ENCODE measurements around the gene PTPRF.

Gene PTPRF

DNA sequence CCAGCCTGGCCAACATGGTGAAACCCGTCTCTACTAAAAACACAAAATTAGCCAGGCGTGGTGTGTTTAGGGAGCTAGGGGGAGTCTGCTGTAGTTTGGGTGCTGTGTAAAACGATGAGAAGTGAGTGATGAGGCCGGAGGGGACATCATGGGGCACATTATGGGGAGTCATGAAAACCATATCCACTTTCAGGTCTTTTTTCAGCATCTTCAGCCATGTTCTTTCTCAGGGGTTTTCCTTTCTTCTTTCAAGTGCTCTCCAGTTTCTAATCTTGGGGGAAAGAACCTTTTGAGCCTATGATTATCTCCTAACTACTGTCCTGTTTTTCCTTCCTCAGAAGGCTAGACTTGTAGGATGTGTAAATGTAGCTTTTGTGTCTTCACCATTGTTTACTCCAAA is 133.7 kb downstream of the PTPRF start:
- no peak for DNase-seq (ENCODE audit: low read depth, low spot score)

DNA sequence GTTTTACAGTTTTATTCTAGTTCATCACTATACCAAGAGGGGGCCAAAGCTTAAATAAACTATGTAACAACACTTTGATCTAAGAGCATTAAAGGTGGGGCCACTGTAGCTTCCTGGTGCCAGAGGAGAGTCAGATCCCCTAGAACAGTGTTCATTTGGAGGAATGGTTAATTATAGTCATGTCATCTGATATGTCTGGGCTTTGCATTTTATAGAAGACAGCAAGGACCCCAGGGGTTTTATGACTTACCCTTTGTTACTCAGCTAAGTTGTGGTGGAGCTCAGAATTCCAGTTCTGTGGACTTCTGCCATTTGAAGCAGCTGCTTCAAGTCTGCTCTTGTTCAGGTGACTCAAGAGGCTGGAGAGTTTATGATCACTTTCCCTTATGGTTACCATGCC is 135.9 kb downstream of the PTPRF start:
- DNase-seq (ENCODE audit: low read depth, low spot score) = no peak

DNA sequence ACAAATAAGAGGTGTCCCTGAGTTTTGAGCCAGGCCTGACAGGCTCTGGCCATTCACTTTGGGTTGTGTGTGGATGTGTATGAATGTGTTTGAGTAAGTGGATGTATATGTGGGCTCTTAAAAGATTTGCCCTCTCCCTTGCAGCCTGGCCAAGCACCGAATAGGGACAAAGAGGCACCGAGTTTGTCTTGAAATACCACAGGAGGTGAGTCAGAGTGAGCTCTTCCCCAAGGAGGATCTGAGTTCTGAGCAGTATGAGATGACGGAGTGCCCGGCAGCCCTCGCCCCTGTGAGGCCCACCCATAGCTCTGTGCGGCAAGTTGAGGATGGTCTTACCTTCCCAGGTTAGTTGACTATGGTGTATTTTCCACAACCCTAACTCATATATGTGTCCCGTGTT is 138.3 kb downstream of the PTPRF start:
- DNase-seq (ENCODE audit: low read depth, low spot score) = no peak

DNA sequence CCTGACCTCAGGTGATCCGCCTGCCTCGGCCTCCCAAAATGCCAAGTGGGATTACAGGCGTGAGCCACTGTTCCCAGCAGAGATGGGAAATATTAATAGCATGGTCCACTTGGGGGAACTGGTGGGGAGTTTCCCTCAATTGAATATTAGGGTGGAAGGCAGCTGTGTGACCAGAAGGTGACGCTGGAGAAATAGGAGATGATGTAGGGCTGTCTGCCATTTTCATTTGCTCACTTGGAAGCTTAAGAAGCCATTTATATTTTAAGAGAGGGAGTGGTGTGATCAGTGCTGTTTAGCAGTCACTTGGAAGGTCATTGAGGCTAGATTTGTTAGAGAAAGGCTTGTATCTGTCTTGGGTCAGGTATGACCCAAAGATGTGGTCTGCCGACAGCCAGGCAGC is 139.2 kb downstream of the PTPRF start:
- no peak for DNase-seq (ENCODE audit: low read depth, low spot score)

DNA sequence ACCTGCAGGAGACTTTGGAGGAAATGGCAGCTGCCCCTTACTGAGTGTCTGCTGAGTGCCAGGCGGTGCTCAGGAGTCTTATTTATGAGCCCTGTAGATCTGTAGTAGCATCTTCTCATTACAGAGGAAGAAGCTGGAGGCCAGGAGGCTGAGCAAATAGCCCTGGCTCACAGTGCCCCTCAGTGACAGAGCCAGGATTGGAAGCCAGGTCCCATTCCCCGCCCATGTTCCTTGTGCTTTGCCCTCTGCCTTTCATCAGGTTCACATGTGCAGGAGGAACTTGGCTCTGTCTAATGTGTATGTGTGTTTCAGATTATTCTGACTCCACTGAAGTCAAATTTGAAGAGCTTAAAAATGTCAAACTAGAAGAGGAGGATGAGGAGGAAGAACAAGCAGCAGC is 140.5 kb downstream of the PTPRF start:
- no peak for DNase-seq (ENCODE audit: low read depth, low spot score)

DNA sequence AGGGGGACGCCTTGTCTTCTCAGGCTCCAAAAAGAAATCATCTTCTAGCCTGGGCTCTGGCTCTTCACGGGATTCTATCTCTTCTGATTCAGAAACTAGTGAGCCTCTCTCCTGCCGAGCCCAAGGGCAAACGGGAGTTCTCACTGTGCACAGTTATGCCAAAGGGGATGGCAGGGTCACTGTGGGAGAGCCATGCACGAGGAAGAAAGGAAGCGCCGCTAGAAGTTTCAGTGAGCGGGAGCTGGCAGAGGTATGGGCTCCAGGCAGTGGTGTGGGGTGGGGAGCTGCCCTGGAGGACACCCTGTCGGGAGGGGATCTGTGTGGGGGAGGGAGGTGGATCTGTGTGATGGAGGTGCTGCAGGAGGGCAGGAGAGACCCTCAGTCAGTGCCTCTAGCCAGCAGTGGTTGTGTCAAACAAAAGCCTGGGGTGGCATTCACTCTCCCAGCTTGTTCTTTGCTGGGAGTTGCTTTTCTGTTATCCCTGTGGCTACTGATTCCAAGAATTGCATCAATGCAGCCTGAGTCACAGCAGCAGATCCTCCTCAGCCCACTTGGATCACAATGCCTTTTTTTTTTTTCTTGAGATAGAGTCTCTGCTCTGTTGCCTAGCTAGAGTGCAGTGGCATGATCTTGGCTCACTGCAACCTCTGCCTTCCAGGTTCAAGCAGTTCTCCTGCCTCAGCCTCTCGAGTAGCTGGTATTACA is 141.1 kb downstream of the PTPRF start:
- DNase-seq (ENCODE audit: low read depth, low spot score) = no peak

DNA sequence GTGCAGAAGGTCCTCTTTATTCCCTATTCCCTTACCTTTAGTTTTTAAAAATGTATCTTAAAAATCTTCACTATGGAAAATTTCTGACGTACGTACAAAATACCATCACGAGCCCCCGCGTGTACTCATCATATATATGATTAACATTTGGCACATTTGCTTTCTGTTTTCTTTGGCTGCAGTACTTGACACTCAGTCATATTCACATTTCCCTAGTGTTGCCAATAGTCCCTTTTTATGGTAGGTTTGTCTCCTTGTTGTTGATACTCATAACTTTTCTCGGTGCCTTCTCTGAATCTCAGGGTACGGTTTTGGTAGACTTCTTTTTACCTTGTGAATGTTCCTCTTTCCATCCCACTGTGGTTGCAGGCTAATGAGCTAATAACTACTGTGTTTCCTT is 142.6 kb downstream of the PTPRF start:
- no peak for DNase-seq (ENCODE audit: low read depth, low spot score)
